Dendritic cell treated with granulocyte-macrophage colony-stimulating factor and Interleukin-4, amounts not matched to agents 40 ng/mL and 50 ng/mL, for 4 days (primary cell): ENCODE data around the gene SELENON.

Source experiments
- H3K27ac Mint-ChIP-seq: one replicate; pipeline ENCODE4 v1.8.0; 2022; ENCODE audit warnings: mild to moderate bottlenecking, mixed read lengths
- H3K27me3 Mint-ChIP-seq: one replicate; pipeline ENCODE4 v1.8.0; 2022; ENCODE audit warnings: mild to moderate bottlenecking, mixed read lengths
- H3K36me3 Mint-ChIP-seq: one replicate; pipeline ENCODE4 v1.8.0; 2022; ENCODE audit warnings: low read depth, mixed read lengths
- H3K4me1 Mint-ChIP-seq: one replicate; pipeline ENCODE4 v1.8.0; 2022; ENCODE audit warnings: low read depth, mixed read lengths
- H3K4me3 Mint-ChIP-seq: one replicate; pipeline ENCODE4 v1.8.0; 2022; ENCODE audit warnings: mild to moderate bottlenecking, moderate library complexity, mixed read lengths
- H3K9me3 Mint-ChIP-seq: one replicate; pipeline ENCODE4 v1.8.0; 2022; ENCODE audit warnings: mixed read lengths
- intact Hi-C: fragments of 100-400 bp; cut with micrococcal nuclease; formaldehyde crosslinking; loops from one replicate; pipeline ENCODE4 v1.15.0; 2022

The SELENON gene

GRCh38 chr1:25765136-25765922 lies 34.7 kb upstream of the SELENON start:
- Mint-ChIP-seq H3K4me1 (peaks cover 4% of the 10 kb centered on the region), H3K4me3 (no peak overlapping the region), H3K27ac (no peak overlapping the region), H3K36me3 (peaks cover 73% of the 10 kb centered on the region), H3K9me3 (no peaks in the 10 kb centered on the region), H3K27me3 (peaks cover 7% of the 10 kb centered on the region)
- intact Hi-C loops = no loop called here

GRCh38 chr1:25765923-25766589 lies 33.9 kb upstream of the SELENON start:
- Mint-ChIP-seq H3K4me1 (peaks cover 11% of the 10 kb centered on the region), H3K27me3 (peaks cover 10% of the 10 kb centered on the region), H3K4me3 (no peak overlapping the region), H3K36me3 (peaks cover 72% of the 10 kb centered on the region), H3K27ac (no peak overlapping the region), H3K9me3 (no peaks in the 10 kb centered on the region)
- intact Hi-C loops = no loop called here

GRCh38 chr1:25766721-25767436 lies 33.1 kb upstream of the SELENON start:
- Mint-ChIP-seq H3K27me3 (peaks cover 15% of the 10 kb centered on the region), H3K4me3 (no peak overlapping the region), H3K27ac (no peak overlapping the region), H3K9me3 (no peaks in the 10 kb centered on the region), H3K4me1 (peaks cover 15% of the 10 kb centered on the region), H3K36me3 (peaks cover 72% of the 10 kb centered on the region)
- intact Hi-C loops = no loop called here

GRCh38 chr1:25767437-25767770 lies 32.6 kb upstream of the SELENON start:
- Mint-ChIP-seq H3K4me3 (no peak overlapping the region), H3K9me3 (no peaks in the 10 kb centered on the region), H3K27ac (no peak overlapping the region), H3K4me1 (peaks cover 15% of the 10 kb centered on the region), H3K36me3 (peaks cover 74% of the 10 kb centered on the region), H3K27me3 (peaks cover 15% of the 10 kb centered on the region)
- intact Hi-C loops = no loop called here

GRCh38 chr1:25768999-25769398 lies 31.0 kb upstream of the SELENON start:
- intact Hi-C loops = no loop called here
- no peak overlapping the region for H3K4me3 Mint-ChIP-seq
- no peak overlapping the region for H3K27ac Mint-ChIP-seq

GRCh38 chr1:25769625-25770383 lies 30.2 kb upstream of the SELENON start:
- Mint-ChIP-seq H3K27me3 (peaks cover 15% of the 10 kb centered on the region), H3K4me3 (no peak overlapping the region), H3K36me3 (peaks cover 78% of the 10 kb centered on the region), H3K4me1 (peaks cover 15% of the 10 kb centered on the region), H3K27ac (no peak overlapping the region), H3K9me3 (no peaks in the 10 kb centered on the region)
- intact Hi-C loops = no loop called here

More at GRCh38 chr1:25768999-25769398, 31.0 kb upstream of the SELENON start:
- Mint-ChIP-seq H3K27me3 (peaks cover 15% of the 10 kb centered on the region), H3K4me1 (peaks cover 15% of the 10 kb centered on the region), H3K36me3 (peaks cover 80% of the 10 kb centered on the region), H3K9me3 (no peaks in the 10 kb centered on the region)

- Mint-ChIP-seq H3K27ac (no peak overlapping the region), H3K9me3 (no peaks in the 10 kb centered on the region), H3K27me3 (peaks cover 15% of the 10 kb centered on the region), H3K4me3 (no peak overlapping the region), H3K36me3 (peaks cover 81% of the 10 kb centered on the region), H3K4me1 (peaks cover 15% of the 10 kb centered on the region)
- intact Hi-C loops = no loop called here
Observed at GRCh38 chr1:25770541-25771220, 29.3 kb upstream of the SELENON start.

- peaks cover 15% of the 10 kb centered on the region for H3K4me1 Mint-ChIP-seq
Observed at GRCh38 chr1:25771221-25772114, 28.5 kb upstream of the SELENON start.

GRCh38 chr1:25772164-25772563 lies 27.8 kb upstream of the SELENON start:
- no peaks in the 10 kb centered on the region for H3K9me3 Mint-ChIP-seq
- H3K4me1 Mint-ChIP-seq = peaks cover 15% of the 10 kb centered on the region
- no peak overlapping the region for H3K4me3 Mint-ChIP-seq
- no peak overlapping the region for H3K27ac Mint-ChIP-seq
- intact Hi-C loops = no loop called here
- peaks cover 88% of the 10 kb centered on the region for H3K36me3 Mint-ChIP-seq
- H3K27me3 Mint-ChIP-seq = peaks cover 15% of the 10 kb centered on the region

More at GRCh38 chr1:25771221-25772114, 28.5 kb upstream of the SELENON start:
- H3K27me3 Mint-ChIP-seq = peaks cover 15% of the 10 kb centered on the region
- no peak overlapping the region for H3K27ac Mint-ChIP-seq
- peaks cover 87% of the 10 kb centered on the region for H3K36me3 Mint-ChIP-seq
- no peaks in the 10 kb centered on the region for H3K9me3 Mint-ChIP-seq
- intact Hi-C loops = no loop called here
- H3K4me3 Mint-ChIP-seq = no peak overlapping the region

- intact Hi-C loops = no loop called here
- peaks cover 15% of the 10 kb centered on the region for H3K4me1 Mint-ChIP-seq
- H3K27ac Mint-ChIP-seq = no peak overlapping the region
- H3K27me3 Mint-ChIP-seq = peaks cover 15% of the 10 kb centered on the region
- no peaks in the 10 kb centered on the region for H3K9me3 Mint-ChIP-seq
- no peak overlapping the region for H3K4me3 Mint-ChIP-seq
- H3K36me3 Mint-ChIP-seq = peaks cover 88% of the 10 kb centered on the region
Observed at GRCh38 chr1:25772692-25773245, 27.2 kb upstream of the SELENON start.

- intact Hi-C loops = no loop called here
- Mint-ChIP-seq H3K4me1 (peaks cover 15% of the 10 kb centered on the region), H3K27ac (no peak overlapping the region), H3K9me3 (no peaks in the 10 kb centered on the region), H3K27me3 (peaks cover 15% of the 10 kb centered on the region), H3K36me3 (peaks cover 88% of the 10 kb centered on the region), H3K4me3 (no peak overlapping the region)
Observed at GRCh38 chr1:25773441-25774125, 26.4 kb upstream of the SELENON start.
